Liver (tissue), 9 donors: Measurements from ENCODE around the gene CDC42EP3. TPM values are rescaled to one million over a fixed set of nuclear protein-coding genes. Genes with fewer than 3 reads are reported as not detected.

Experiments used
- DNase-seq: peaks from one replicate; pipeline ENCODE4 v3.0.0-alpha.2; 2017; ENCODE audit warnings: low spot score
- H3K27ac ChIP-seq, 2 donors: one replicate each; pipeline ENCODE4 v1.7.0; 2013; ENCODE audit warnings: inconsistent platforms in 2 of 2, low read length in 2 of 2, control low read depth in 1 of 2, low read depth in 1 of 2, mild to moderate bottlenecking in 1 of 2
- H3K27me3 ChIP-seq, 4 donors: one replicate each; pipeline versions ENCODE4 v1.6.1 to v1.7.0; 2013; ENCODE audit warnings: low read length in 3 of 4, inconsistent platforms in 1 of 4, mild to moderate bottlenecking in 1 of 4, moderate library complexity in 1 of 4; ENCODE audit not compliant: control insufficient read depth in 4 of 4, insufficient read depth in 4 of 4
- H3K36me3 ChIP-seq, 4 donors: one replicate each; pipeline versions ENCODE4 v1.6.1 to v1.7.0; 2013; ENCODE audit warnings: low read length in 3 of 4, mild to moderate bottlenecking in 3 of 4, low read depth in 1 of 4, moderate library complexity in 1 of 4; ENCODE audit not compliant: control insufficient read depth in 4 of 4, insufficient read depth in 3 of 4
- H3K4me1 ChIP-seq, 4 donors: one replicate each; pipeline versions ENCODE4 v1.6.1 to v1.7.0; 2013; ENCODE audit warnings: low read length in 3 of 4, mild to moderate bottlenecking in 3 of 4, moderate library complexity in 1 of 4; ENCODE audit not compliant: control insufficient read depth in 4 of 4, insufficient read depth in 4 of 4
- H3K4me3 ChIP-seq, 3 donors: one replicate each; pipeline versions ENCODE4 v1.6.1 to v1.7.0; 2013; ENCODE audit warnings: low read length in 3 of 3, control low read depth in 1 of 3, low read depth in 1 of 3, mild to moderate bottlenecking in 1 of 3
- H3K9ac ChIP-seq, 2 donors: one replicate each; pipeline ENCODE4 v1.7.0; 2013; ENCODE audit warnings: low read length in 2 of 2, mild to moderate bottlenecking in 2 of 2, moderate library complexity in 2 of 2, control low read depth in 1 of 2, low read depth in 1 of 2
- H3K9me3 ChIP-seq, 4 donors: one replicate each; pipeline versions ENCODE4 v1.6.1 to v1.7.0; 2013; ENCODE audit warnings: low read length in 3 of 4; ENCODE audit not compliant: control insufficient read depth in 4 of 4
- EGR1 ChIP-seq, 2 donors: IDR thresholded peaks; 2 replicates each; pipeline ENCODE4 v1.6.1; 2016 to 2018; ENCODE audit warnings: antibody characterized with exemption in 2 of 2, low read depth in 2 of 2
- FOXA1 ChIP-seq: IDR thresholded peaks from 2 replicates; pipeline ENCODE4 v1.6.1; 2016; ENCODE audit warnings: antibody characterized with exemption
- FOXA2 ChIP-seq: IDR thresholded peaks from 2 replicates; pipeline ENCODE4 v1.6.1; 2016; ENCODE audit warnings: antibody characterized with exemption
- GABPA ChIP-seq, 2 donors: IDR thresholded peaks in 1 of 2; conservative IDR thresholded peaks in 1 of 2; 2 replicates each; pipeline ENCODE4 v1.6.1; 2016; ENCODE audit warnings: antibody characterized with exemption in 2 of 2, mild to moderate bottlenecking in 1 of 2, moderate library complexity in 1 of 2
- HNF4A ChIP-seq, 2 donors: conservative IDR thresholded peaks; 2 replicates each; pipeline ENCODE4 v1.6.1; 2016; ENCODE audit warnings: antibody characterized with exemption in 2 of 2, mild to moderate bottlenecking in 2 of 2
- HNF4G ChIP-seq: IDR thresholded peaks from 2 replicates; pipeline ENCODE4 v1.6.1; 2016; ENCODE audit warnings: antibody characterized with exemption
- JUND ChIP-seq, 2 donors: IDR thresholded peaks; 2 replicates each; pipeline ENCODE4 v1.6.1; 2016; ENCODE audit warnings: antibody characterized with exemption in 2 of 2
- NR2F2 ChIP-seq: IDR thresholded peaks from 2 replicates; pipeline ENCODE4 v1.6.1; 2016; ENCODE audit warnings: antibody characterized with exemption
- RAD21 ChIP-seq, 2 donors: IDR thresholded peaks; 2 replicates each; pipeline ENCODE4 v1.6.1; 2016; ENCODE audit warnings: antibody characterized with exemption in 2 of 2, mild to moderate bottlenecking in 2 of 2
- SP1 ChIP-seq: IDR thresholded peaks from 2 replicates; pipeline ENCODE4 v1.6.1; 2018; ENCODE audit warnings: antibody characterized with exemption, mild to moderate bottlenecking
- YY1 ChIP-seq: IDR thresholded peaks from 2 replicates; pipeline ENCODE4 v1.6.1; 2016; ENCODE audit warnings: antibody characterized with exemption, mild to moderate bottlenecking
- WGBS: extraction: QIAGEN DNeasy Blood & Tissue Kit; methylation state at CpG from one replicate; pipeline ENCODE4 v1.1.7; 2013; 5-methylcytosine and 5-hydroxymethylcytosine counted together
- polyA plus RNA-seq, 2 donors: library from polyadenylated mRNA; stranded (reverse) in 1 of 2; unstranded in 1 of 2; fragments of 200-250 nt in 1 of 2; fragments of >200 nt in 1 of 2; fragmentation: Nextera tagmentation in 1 of 2; extraction: Ambion mirVana in 1 of 2; gene quantifications; one replicate each; pipeline versions ENCODE4 v1.2.1 to v1.2.3, GENCODE V29; 2013 to 2015
- total RNA-seq, 2 donors: library from RNA; depleted of rRNA; stranded (reverse); fragments of >200 nt; gene quantifications; one replicate each; pipeline ENCODE4 v1.2.3, GENCODE V29; 2014
- TF ChIP-seq, protein P1 (sequence below): IDR thresholded peaks from 2 replicates; pipeline ENCODE4 v1.6.1; 2016; ENCODE audit warnings: antibody characterized with exemption
- TF ChIP-seq, protein P2 (sequence below): IDR thresholded peaks from 2 replicates; pipeline ENCODE4 v1.6.1; 2016; ENCODE audit warnings: antibody characterized with exemption, mild to moderate bottlenecking
- TF ChIP-seq, protein P3 (sequence below): fragments of 150-350 bp; IDR thresholded peaks from 2 replicates; pipeline ENCODE4 v1.5.1; 2017; ENCODE audit warnings: improper control_type of control experiment, low read depth, low read length; ENCODE audit not compliant: missing input control
- TF ChIP-seq, protein P4 (sequence below): IDR thresholded peaks from 2 replicates; pipeline ENCODE4 v1.6.1; 2016; ENCODE audit warnings: antibody characterized with exemption
- TF ChIP-seq, protein P5 (sequence below): IDR thresholded peaks from 2 replicates; pipeline ENCODE4 v1.6.1; 2016; ENCODE audit warnings: antibody characterized with exemption
- donor health status: healthy.
- donor health status: healthy.
- donor health status: healthy.
- donor health status: healthy.
- donor health status: healthy.

The CDC42EP3 gene
- total and polyA plus RNA-seq, 4 donors: 2.5 to 4.1 (median 3.3) TPM

DNA sequence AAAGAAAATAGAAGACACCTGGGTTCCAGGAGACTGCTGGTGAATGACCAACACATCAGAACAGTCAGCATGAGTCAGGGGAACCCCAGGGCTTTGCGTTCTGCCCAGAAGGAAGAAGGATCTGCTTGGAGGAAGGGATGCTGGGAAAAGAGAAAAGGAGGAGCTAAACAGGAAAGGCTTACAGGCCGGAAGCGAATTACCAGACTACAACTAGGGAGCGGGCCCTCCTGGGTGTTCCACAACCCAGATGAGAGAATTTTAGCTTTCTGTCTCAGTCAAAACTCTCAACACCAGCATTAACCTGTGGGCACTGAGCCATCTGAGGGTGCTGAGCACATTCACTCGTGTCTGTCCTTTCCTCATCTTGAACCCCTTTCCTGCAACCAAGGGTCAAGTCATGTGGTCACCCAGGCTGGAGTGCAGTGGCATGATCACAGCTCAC, 19.2 kb downstream of the CDC42EP3 start:
- H3K9ac ChIP-seq: no peak overlapping the region
- H3K9me3 ChIP-seq: no peaks in the 10 kb centered on the region
- DNase-seq: no peak
- no peaks in the 10 kb centered on the region for H3K4me1 ChIP-seq
- H3K4me3 ChIP-seq: no peak overlapping the region
- no peak overlapping the region for H3K27ac ChIP-seq
- no peak for TF ChIP-seq YY1
- TF ChIP-seq, protein P1, sequence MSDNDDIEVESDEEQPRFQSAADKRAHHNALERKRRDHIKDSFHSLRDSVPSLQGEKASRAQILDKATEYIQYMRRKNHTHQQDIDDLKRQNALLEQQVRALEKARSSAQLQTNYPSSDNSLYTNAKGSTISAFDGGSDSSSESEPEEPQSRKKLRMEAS: no peak
- whole genome bisulfite sequencing: 86% methylated on average over 5 of the region's 5 CpGs
- H3K27me3 ChIP-seq: no peaks in the 10 kb centered on the region
- H3K36me3 ChIP-seq: no peaks in the 10 kb centered on the region

DNA sequence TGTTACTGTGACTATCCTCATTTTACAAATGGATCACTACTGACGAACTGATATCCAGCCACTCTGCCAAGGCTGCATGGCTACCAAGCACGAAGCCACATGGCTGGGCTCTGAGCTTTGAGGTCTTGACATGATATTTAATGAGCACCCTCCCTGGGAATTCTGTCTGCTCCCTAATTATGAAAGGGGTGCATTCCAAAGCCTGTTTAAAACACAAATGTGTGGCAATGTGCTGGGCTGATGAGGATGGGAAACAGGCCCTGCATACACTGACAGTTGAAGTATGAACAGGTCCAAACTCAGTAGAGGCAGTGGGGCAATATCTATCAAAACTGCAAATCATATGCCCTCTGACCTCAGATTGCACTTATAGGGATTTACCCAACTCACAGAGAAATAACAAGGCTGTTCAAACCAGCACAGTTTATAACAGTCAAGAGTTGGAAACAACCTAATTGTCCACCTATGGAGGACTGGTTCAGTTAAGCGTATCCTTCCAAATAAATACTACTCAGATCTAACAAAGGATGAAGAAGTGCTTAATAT, 20.8 kb downstream of the CDC42EP3 start:
- H3K27ac ChIP-seq: no peak overlapping the region
- peaks cover 0 to 3% (median 1%) of the 10 kb centered on the region in 4 donors for H3K36me3 ChIP-seq
- WGBS: 90% methylated on average over 3 of the region's 3 CpGs
- no peaks in the 10 kb centered on the region for H3K27me3 ChIP-seq
- no peaks in the 10 kb centered on the region for H3K9me3 ChIP-seq
- no peak overlapping the region for H3K9ac ChIP-seq
- no peak overlapping the region for H3K4me3 ChIP-seq
- TF ChIP-seq JUND (IDR thresholded peaks at IDR 0.05): no peak
- DNase-seq: no peak
- no peaks in the 10 kb centered on the region for H3K4me1 ChIP-seq

DNA sequence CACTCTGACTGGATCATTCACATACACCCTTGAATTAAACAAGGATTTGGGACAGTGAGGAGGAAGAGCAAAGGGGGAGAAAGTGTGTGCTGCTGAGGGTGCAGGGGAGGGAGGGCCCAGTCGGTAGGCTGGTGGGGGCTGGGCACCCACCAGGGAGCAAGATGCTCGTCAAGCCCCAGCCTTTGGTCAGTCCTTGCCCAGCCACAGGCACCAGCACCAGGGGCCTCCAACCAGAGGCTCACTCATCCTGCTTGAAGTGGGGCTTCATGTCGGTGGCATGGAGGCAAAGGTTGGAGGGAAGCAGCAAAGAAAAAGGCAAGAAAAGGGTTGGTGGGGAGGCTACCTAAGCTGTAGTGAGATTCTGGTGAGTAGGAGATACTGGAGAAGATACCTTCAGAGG, 21.9 kb downstream of the CDC42EP3 start:
- 90% methylated on average over 3 of the region's 3 CpGs for WGBS
- no peak for DNase-seq
- no peaks in the 10 kb centered on the region for H3K27me3 ChIP-seq
- H3K36me3 ChIP-seq: peaks cover 0 to 3% (median 1%) of the 10 kb centered on the region in 4 donors
- H3K9me3 ChIP-seq: no peaks in the 10 kb centered on the region
- H3K27ac ChIP-seq: no peak overlapping the region
- H3K4me1 ChIP-seq: no peaks in the 10 kb centered on the region
- TF ChIP-seq GABPA (IDR thresholded peaks at IDR 0.05 in 1 of 2, conservative IDR thresholded peaks at IDR 0.05 in 1 of 2) (no peak), FOXA2 (no peak), HNF4A (conservative IDR thresholded peaks at IDR 0.05) (no peak), HNF4G (no peak), FOXA1 (no peak), RAD21 (IDR thresholded peaks at IDR 0.05) (no peak), JUND (IDR thresholded peaks at IDR 0.05) (no peak), SP1 (no peak), NR2F2 (no peak), YY1 (no peak), EGR1 (IDR thresholded peaks at IDR 0.05; ENCODE audit: low read depth in 2 of 2) (no peak)
- TF ChIP-seq, protein P2, sequence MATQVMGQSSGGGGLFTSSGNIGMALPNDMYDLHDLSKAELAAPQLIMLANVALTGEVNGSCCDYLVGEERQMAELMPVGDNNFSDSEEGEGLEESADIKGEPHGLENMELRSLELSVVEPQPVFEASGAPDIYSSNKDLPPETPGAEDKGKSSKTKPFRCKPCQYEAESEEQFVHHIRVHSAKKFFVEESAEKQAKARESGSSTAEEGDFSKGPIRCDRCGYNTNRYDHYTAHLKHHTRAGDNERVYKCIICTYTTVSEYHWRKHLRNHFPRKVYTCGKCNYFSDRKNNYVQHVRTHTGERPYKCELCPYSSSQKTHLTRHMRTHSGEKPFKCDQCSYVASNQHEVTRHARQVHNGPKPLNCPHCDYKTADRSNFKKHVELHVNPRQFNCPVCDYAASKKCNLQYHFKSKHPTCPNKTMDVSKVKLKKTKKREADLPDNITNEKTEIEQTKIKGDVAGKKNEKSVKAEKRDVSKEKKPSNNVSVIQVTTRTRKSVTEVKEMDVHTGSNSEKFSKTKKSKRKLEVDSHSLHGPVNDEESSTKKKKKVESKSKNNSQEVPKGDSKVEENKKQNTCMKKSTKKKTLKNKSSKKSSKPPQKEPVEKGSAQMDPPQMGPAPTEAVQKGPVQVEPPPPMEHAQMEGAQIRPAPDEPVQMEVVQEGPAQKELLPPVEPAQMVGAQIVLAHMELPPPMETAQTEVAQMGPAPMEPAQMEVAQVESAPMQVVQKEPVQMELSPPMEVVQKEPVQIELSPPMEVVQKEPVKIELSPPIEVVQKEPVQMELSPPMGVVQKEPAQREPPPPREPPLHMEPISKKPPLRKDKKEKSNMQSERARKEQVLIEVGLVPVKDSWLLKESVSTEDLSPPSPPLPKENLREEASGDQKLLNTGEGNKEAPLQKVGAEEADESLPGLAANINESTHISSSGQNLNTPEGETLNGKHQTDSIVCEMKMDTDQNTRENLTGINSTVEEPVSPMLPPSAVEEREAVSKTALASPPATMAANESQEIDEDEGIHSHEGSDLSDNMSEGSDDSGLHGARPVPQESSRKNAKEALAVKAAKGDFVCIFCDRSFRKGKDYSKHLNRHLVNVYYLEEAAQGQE: no peak
- TF ChIP-seq, protein P1: no peak
- TF ChIP-seq, protein P3, sequence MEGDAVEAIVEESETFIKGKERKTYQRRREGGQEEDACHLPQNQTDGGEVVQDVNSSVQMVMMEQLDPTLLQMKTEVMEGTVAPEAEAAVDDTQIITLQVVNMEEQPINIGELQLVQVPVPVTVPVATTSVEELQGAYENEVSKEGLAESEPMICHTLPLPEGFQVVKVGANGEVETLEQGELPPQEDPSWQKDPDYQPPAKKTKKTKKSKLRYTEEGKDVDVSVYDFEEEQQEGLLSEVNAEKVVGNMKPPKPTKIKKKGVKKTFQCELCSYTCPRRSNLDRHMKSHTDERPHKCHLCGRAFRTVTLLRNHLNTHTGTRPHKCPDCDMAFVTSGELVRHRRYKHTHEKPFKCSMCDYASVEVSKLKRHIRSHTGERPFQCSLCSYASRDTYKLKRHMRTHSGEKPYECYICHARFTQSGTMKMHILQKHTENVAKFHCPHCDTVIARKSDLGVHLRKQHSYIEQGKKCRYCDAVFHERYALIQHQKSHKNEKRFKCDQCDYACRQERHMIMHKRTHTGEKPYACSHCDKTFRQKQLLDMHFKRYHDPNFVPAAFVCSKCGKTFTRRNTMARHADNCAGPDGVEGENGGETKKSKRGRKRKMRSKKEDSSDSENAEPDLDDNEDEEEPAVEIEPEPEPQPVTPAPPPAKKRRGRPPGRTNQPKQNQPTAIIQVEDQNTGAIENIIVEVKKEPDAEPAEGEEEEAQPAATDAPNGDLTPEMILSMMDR: no peak
- TF ChIP-seq, protein P4, sequence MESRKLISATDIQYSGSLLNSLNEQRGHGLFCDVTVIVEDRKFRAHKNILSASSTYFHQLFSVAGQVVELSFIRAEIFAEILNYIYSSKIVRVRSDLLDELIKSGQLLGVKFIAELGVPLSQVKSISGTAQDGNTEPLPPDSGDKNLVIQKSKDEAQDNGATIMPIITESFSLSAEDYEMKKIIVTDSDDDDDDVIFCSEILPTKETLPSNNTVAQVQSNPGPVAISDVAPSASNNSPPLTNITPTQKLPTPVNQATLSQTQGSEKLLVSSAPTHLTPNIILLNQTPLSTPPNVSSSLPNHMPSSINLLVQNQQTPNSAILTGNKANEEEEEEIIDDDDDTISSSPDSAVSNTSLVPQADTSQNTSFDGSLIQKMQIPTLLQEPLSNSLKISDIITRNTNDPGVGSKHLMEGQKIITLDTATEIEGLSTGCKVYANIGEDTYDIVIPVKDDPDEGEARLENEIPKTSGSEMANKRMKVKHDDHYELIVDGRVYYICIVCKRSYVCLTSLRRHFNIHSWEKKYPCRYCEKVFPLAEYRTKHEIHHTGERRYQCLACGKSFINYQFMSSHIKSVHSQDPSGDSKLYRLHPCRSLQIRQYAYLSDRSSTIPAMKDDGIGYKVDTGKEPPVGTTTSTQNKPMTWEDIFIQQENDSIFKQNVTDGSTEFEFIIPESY: no peak
- TF ChIP-seq, protein P5, sequence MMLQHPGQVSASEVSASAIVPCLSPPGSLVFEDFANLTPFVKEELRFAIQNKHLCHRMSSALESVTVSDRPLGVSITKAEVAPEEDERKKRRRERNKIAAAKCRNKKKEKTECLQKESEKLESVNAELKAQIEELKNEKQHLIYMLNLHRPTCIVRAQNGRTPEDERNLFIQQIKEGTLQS: no peak
- H3K9ac ChIP-seq: no peak overlapping the region
- H3K4me3 ChIP-seq: no peak overlapping the region
